Adipocyte (in vitro differentiated cells): Measurements from ENCODE around the gene ZCCHC4.
A peak's percentile ranks its signal among the peaks of the same experiment; 100 is the strongest.

Experiments used
- DNase-seq: peaks from one replicate; pipeline ENCODE4 v3.0.0-alpha.2; 2015; ENCODE audit warnings: low read depth
- H3K27me3 ChIP-seq: replicated peaks from 2 replicates; pipeline ENCODE4 v1.7.0; 2013; ENCODE audit warnings: mild to moderate bottlenecking, low read length, moderate library complexity; ENCODE audit not compliant: control insufficient read depth, insufficient read depth
- H3K36me3 ChIP-seq: 2 replicates; pipeline ENCODE4 v1.7.0; 2013; ENCODE audit warnings: low read length, mild to moderate bottlenecking, moderate library complexity; ENCODE audit not compliant: control insufficient read depth, insufficient read depth, severe bottlenecking
- H3K4me1 ChIP-seq: 2 replicates; pipeline ENCODE4 v1.7.0; 2013; ENCODE audit warnings: mild to moderate bottlenecking, low read length, moderate library complexity; ENCODE audit not compliant: control insufficient read depth, insufficient read depth
- H3K4me3 ChIP-seq: 2 replicates; pipeline ENCODE4 v1.7.0; 2013; ENCODE audit warnings: mild to moderate bottlenecking, low read length, moderate library complexity
- H3K9ac ChIP-seq: 2 replicates; pipeline ENCODE4 v1.7.0; 2013; ENCODE audit warnings: mild to moderate bottlenecking, low read length, moderate library complexity
- H3K9me3 ChIP-seq: 2 replicates; pipeline ENCODE4 v1.7.0; 2013; ENCODE audit warnings: mild to moderate bottlenecking, low read length, moderate library complexity; ENCODE audit not compliant: control insufficient read depth

The ZCCHC4 gene

DNA sequence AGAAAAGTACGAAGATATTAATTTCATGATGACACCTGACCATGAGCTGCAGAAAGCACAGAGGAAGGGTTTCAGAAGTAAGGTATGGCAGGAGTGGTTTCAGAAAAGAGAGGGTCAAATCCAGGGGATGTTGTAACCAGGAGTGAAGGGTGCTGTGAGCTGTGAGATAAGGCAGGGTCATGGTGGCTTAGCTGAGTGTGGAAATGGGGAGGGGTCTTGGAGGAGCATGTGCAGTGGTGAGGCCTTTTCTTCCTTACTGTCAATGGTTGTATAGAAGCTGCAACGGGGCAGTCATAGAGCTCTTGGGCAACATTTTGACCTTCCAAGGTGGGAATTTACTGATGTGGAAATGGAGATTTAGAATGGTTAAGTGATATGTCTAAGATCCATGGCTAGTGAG lies 67.0 kb downstream of the ZCCHC4 start:
- Histone ChIP-seq H3K9me3 (no peaks in the 10 kb centered on the region), H3K27me3 (no peaks in the 10 kb centered on the region), H3K4me3 (no peak overlapping the region), H3K4me1 (peaks cover 14% of the 10 kb centered on the region), H3K9ac (no peak overlapping the region), H3K36me3 (peaks cover 39% of the 10 kb centered on the region)
- no peak for DNase-seq

- Histone ChIP-seq H3K9ac (no peak overlapping the region), H3K4me1 (peaks cover 5% of the 10 kb centered on the region), H3K27me3 (no peaks in the 10 kb centered on the region), H3K9me3 (no peaks in the 10 kb centered on the region), H3K4me3 (no peak overlapping the region), H3K36me3 (peaks cover 46% of the 10 kb centered on the region)
- no peak for DNase-seq
Measured at GRCh38 chr4:25383647-25384046, 71.1 kb downstream of the ZCCHC4 start.

DNA sequence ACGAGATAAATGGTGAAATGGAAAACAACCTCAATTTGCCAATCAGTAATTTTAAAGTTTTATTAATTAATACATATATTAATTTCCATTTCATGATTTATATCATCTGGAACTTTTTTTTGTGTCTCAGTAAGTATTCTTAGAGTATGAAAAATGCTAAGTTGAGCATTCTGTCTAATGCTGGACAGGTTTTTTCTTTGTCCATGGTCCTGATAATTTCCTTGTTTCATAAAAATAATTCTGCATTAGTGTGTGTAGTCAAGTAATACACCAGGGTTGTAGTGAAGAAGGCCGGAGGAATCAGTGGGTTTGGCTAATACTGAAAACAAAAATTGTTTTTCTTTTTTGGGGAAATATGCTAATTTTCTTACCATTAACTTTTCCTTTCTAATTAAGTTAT lies 74.4 kb downstream of the ZCCHC4 start:
- peaks cover 62% of the 10 kb centered on the region for H3K36me3 ChIP-seq
- H3K4me3 ChIP-seq: no peak overlapping the region
- no peaks in the 10 kb centered on the region for H3K4me1 ChIP-seq
- H3K27me3 ChIP-seq: no peaks in the 10 kb centered on the region
- no peak for DNase-seq
- H3K9me3 ChIP-seq: no peaks in the 10 kb centered on the region
- no peak overlapping the region for H3K9ac ChIP-seq

- no peak for DNase-seq
- Histone ChIP-seq H3K36me3 (peaks cover 87% of the 10 kb centered on the region), H3K4me3 (no peak overlapping the region), H3K9ac (no peak overlapping the region), H3K27me3 (no peaks in the 10 kb centered on the region), H3K9me3 (peaks cover 7% of the 10 kb centered on the region), H3K4me1 (peaks cover 8% of the 10 kb centered on the region)
Measured at GRCh38 chr4:25397305-25397704, 84.7 kb downstream of the ZCCHC4 start.

DNA sequence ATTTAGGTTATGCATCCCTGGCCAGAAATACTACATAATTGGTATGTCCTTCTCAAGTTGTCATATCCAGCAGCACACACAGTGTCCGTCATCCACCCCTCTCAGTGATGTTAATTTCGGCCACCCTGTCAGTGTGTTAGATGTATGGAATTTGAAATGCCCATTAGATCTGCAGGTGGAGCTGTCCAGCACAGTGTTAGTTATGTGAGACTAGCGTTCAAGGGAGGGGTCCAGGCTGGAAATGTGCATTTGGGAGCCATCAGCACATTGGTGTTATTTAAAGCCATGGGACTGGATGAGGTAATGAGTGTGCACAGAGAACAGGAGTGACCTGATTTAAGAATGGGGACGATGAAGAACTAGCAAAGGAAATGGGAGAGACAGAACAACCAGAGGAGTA lies 86.9 kb downstream of the ZCCHC4 start:
- no peak for DNase-seq
- Histone ChIP-seq H3K4me1 (peaks cover 9% of the 10 kb centered on the region), H3K27me3 (no peaks in the 10 kb centered on the region), H3K9ac (no peak overlapping the region), H3K4me3 (no peak overlapping the region), H3K9me3 (peaks cover 7% of the 10 kb centered on the region), H3K36me3 (peaks cover 79% of the 10 kb centered on the region)

- Histone ChIP-seq H3K27me3 (no peaks in the 10 kb centered on the region), H3K4me3 (no peak overlapping the region), H3K36me3 (peaks cover 78% of the 10 kb centered on the region), H3K9ac (no peak overlapping the region), H3K9me3 (peaks cover 7% of the 10 kb centered on the region), H3K4me1 (peaks cover 14% of the 10 kb centered on the region)
- peak; percentile 18 for DNase-seq
Measured at GRCh38 chr4:25401066-25401465, 88.5 kb downstream of the ZCCHC4 start.

DNA sequence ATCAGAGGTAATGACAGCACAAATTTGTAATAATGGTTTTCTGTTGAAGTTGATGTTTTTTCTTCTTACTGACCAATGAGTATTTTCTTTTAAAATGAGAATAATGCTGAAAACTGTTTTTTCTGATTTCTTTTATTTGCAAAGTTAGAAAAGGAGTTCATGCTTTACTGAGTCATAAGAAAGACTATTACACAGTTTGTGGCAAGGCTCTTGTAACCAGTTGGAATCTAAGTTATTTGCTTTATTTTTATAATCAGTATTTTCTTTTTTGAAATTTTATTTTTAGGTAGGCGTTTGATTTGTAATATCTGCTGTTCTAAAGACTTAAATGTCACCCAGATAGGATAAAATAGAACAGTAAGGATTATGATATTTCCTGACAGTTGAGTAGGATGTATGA lies 89.9 kb downstream of the ZCCHC4 start:
- peak; percentile 67 for DNase-seq
- no peaks in the 10 kb centered on the region for H3K27me3 ChIP-seq
- peak overlapping the region; percentile 9 for H3K9ac ChIP-seq
- peaks cover 19% of the 10 kb centered on the region for H3K4me1 ChIP-seq
- H3K9me3 ChIP-seq: no peaks in the 10 kb centered on the region
- H3K4me3 ChIP-seq: no peak overlapping the region
- peaks cover 78% of the 10 kb centered on the region for H3K36me3 ChIP-seq

- DNase-seq: no peak
- H3K4me1 ChIP-seq: peaks cover 19% of the 10 kb centered on the region
- no peak overlapping the region for H3K9ac ChIP-seq
- H3K9me3 ChIP-seq: no peaks in the 10 kb centered on the region
- peaks cover 78% of the 10 kb centered on the region for H3K36me3 ChIP-seq
- no peaks in the 10 kb centered on the region for H3K27me3 ChIP-seq
- no peak overlapping the region for H3K4me3 ChIP-seq
Measured at GRCh38 chr4:25403699-25404098, 91.1 kb downstream of the ZCCHC4 start.

- Histone ChIP-seq H3K9ac (no peak overlapping the region), H3K27me3 (no peaks in the 10 kb centered on the region), H3K36me3 (peaks cover 79% of the 10 kb centered on the region), H3K4me1 (peaks cover 19% of the 10 kb centered on the region), H3K9me3 (no peaks in the 10 kb centered on the region), H3K4me3 (no peak overlapping the region)
- DNase-seq: no peak
Measured at GRCh38 chr4:25405453-25405852, 92.9 kb downstream of the ZCCHC4 start.

DNA sequence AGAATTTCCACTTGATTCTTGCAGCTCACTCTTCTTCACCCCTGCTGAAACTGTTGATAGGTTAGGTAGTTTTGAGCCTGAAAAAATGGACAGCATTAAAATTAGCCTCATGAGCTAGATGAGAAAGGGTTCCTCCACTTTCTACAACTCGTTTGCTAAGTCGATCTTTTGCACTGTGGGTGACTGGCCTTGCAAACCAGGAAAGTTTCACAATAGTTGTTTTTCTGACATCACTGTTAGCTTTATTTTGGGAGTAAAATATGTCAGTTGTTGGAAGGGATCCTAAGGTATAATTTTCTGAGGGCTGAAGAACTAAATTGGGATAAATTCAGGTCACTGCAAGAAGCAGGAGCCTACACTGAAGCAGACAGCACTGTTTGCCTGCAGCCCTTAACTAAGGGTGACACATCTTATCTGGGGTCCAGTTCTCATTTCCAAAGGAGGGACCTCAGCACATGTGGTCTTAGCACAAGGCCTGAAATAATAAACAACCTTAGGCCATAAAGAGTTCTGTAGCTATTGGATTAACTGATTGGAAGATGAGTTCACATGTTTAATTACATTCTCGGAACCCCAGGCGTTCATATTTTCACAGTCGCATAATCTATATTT lies 93.6 kb downstream of the ZCCHC4 start:
- Histone ChIP-seq H3K4me3 (no peak overlapping the region), H3K9ac (no peak overlapping the region), H3K36me3 (peaks cover 87% of the 10 kb centered on the region), H3K4me1 (peaks cover 19% of the 10 kb centered on the region), H3K27me3 (no peaks in the 10 kb centered on the region), H3K9me3 (no peaks in the 10 kb centered on the region)
- peak; percentile 65 for DNase-seq

DNA sequence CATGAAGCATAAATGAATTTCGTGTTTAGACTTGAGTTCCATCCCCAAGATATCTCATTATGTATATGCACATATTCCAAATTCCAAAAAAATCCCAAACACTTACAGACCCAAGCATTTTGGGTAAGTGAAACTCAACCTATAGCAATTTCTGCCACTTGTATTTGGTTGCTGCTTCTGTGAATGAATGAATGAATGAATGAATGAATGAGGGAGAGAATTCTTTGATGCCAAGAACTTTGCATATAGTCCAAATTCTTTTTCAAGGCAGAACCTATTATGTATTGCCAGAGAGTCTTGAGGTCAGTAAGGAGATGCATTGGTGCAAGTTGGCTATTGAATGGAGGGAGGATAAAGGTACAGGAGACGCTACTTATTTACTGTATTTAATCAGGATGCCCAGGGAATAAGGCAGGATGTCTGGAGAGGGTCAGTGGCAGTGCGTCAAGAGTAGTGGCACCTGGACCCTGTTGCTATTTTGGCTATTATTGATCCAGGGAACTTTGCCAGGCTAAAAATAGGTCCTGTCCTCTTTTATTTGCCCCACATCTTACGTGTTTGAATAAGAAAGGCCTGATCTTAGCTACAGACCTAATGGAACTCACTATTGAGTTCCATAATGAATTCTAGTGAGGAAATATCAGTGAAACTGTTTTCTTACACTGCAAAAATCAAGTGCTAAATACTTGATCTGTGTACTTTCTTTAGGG lies 98.4 kb downstream of the ZCCHC4 start:
- peaks cover 6% of the 10 kb centered on the region for H3K4me1 ChIP-seq
- H3K36me3 ChIP-seq: peaks cover 99% of the 10 kb centered on the region
- H3K9ac ChIP-seq: no peak overlapping the region
- H3K27me3 ChIP-seq: no peaks in the 10 kb centered on the region
- no peaks in the 10 kb centered on the region for H3K9me3 ChIP-seq
- no peak overlapping the region for H3K4me3 ChIP-seq
- no peak for DNase-seq

DNA sequence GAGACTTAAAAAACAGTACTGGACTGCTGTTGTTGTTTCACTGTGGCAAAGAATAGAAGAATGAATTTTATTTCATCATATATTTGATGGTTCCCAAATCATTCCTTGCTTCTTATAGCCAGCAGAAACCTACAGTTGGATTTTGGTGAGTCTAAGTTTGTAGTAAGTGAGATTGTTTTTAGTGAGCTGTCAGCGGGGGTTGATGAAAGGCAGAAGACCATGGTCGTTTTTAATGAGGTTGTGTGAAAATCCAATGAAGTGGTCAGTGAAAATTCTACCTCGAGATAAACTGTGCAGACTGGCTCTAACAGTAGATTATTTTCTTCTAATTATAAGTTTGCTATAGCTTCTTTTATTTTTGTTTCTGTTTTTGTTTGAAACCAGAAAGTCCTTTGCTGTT lies 100.7 kb downstream of the ZCCHC4 start:
- H3K36me3 ChIP-seq: peaks cover 100% of the 10 kb centered on the region
- no peak overlapping the region for H3K9ac ChIP-seq
- no peaks in the 10 kb centered on the region for H3K4me1 ChIP-seq
- no peaks in the 10 kb centered on the region for H3K9me3 ChIP-seq
- H3K27me3 ChIP-seq: no peaks in the 10 kb centered on the region
- no peak overlapping the region for H3K4me3 ChIP-seq
- no peak for DNase-seq
